HG03460 (cell line): ENCODE results near the gene ABHD6.

Source experiments
- ATAC-seq: cut with Tn5 transposase; IDR thresholded peaks from one replicate; pipeline ENCODE4 v1.9.1; 2021; ENCODE audit not compliant: unreplicated experiment

Gene ABHD6

GRCh38 chr3:58307639-58308215 lies 70.1 kb downstream of the ABHD6 start:
- no peak for ATAC-seq

GRCh38 chr3:58308728-58309127 lies 71.1 kb downstream of the ABHD6 start:
- ATAC-seq = no peak

- no peak for ATAC-seq
Observed at GRCh38 chr3:58317811-58318210, 80.2 kb downstream of the ABHD6 start.

- no peak for ATAC-seq
Observed at GRCh38 chr3:58321791-58322190, 84.2 kb downstream of the ABHD6 start.

- no peak for ATAC-seq
Observed at GRCh38 chr3:58322793-58323192, 85.2 kb downstream of the ABHD6 start.

GRCh38 chr3:58323529-58324390 lies 86.2 kb downstream of the ABHD6 start:
- no peak for ATAC-seq

GRCh38 chr3:58324391-58325390 lies 87.1 kb downstream of the ABHD6 start:
- ATAC-seq = no peak

- ATAC-seq = no peak
Observed at GRCh38 chr3:58325525-58325992, 88.0 kb downstream of the ABHD6 start.

GRCh38 chr3:58326267-58326900 lies 88.8 kb downstream of the ABHD6 start:
- no peak for ATAC-seq

GRCh38 chr3:58329150-58329921 lies 91.7 kb downstream of the ABHD6 start:
- no peak for ATAC-seq

- ATAC-seq = no peak
Observed at GRCh38 chr3:58329922-58330413, 92.4 kb downstream of the ABHD6 start.

GRCh38 chr3:58331593-58332152 lies 94.1 kb downstream of the ABHD6 start:
- no peak for ATAC-seq

- peak; percentile 90 for ATAC-seq
Observed at GRCh38 chr3:58332575-58333188, 95.1 kb downstream of the ABHD6 start, which contains the start of gene PXK. Gene PXK (plus strand): TSS chr3:58332892. CDS start chr3:58332989, 97 bp downstream.

- ATAC-seq = peak; percentile 46
Observed at GRCh38 chr3:58333206-58334012, 95.8 kb downstream of the ABHD6 start.

GRCh38 chr3:58334013-58334321 lies 96.4 kb downstream of the ABHD6 start:
- no peak for ATAC-seq

- no peak for ATAC-seq
Observed at GRCh38 chr3:58334506-58334884, 96.9 kb downstream of the ABHD6 start.

- no peak for ATAC-seq
Observed at GRCh38 chr3:58335652-58335947, 98.0 kb downstream of the ABHD6 start.

GRCh38 chr3:58336135-58336882 lies 98.7 kb downstream of the ABHD6 start:
- no peak for ATAC-seq
